Keratinocyte (primary cell): ENCODE data around the gene ACSL3. TPM values are rescaled to one million over a fixed set of nuclear protein-coding genes. Genes with fewer than 3 reads are reported as not detected.

Experiments used
- DNase-seq: peaks from one replicate; pipeline ENCODE4 v3.0.0-alpha.2; 2011; ENCODE audit warnings: low read depth, missing footprints, low spot score
- FAIRE-seq: peaks from 2 replicates; lab custom pipeline; 2011; peaks lifted over from hg19 to GRCh38; lab: Jason Lieb, UNC
- H2AFZ ChIP-seq: 2 replicates; pipeline ENCODE4 v1.6.0; 2012; ENCODE audit warnings: low read length, control low read depth, inconsistent platforms; ENCODE audit not compliant: control insufficient read depth
- H3K27ac ChIP-seq: 2 replicates; pipeline ENCODE4 v1.5.1; 2011; ENCODE audit warnings: low read length; ENCODE audit not compliant: control insufficient read depth, insufficient read depth
- H3K27me3 ChIP-seq: 3 replicates; pipeline ENCODE4 v1.6.0; 2011; ENCODE audit warnings: low read length; ENCODE audit not compliant: control insufficient read depth, insufficient read depth; ENCODE audit errors: extremely low read depth
- H3K36me3 ChIP-seq, 2 experiments: 2 replicates in 1 of 2; 3 replicates in 1 of 2; pipeline ENCODE4 v1.5.1; 2011; ENCODE audit warnings: low read length in 2 of 2, mild to moderate bottlenecking in 1 of 2; ENCODE audit not compliant: control insufficient read depth in 2 of 2, insufficient read depth in 2 of 2; ENCODE audit errors: extremely low read depth in 1 of 2
- H3K4me1 ChIP-seq: 3 replicates; pipeline ENCODE4 v1.5.1; 2011; ENCODE audit warnings: low read length; ENCODE audit not compliant: control insufficient read depth, insufficient read depth; ENCODE audit errors: extremely low read depth
- H3K4me2 ChIP-seq: 3 replicates; pipeline ENCODE4 v1.6.0; 2011; ENCODE audit warnings: low read depth, low read length; ENCODE audit not compliant: control insufficient read depth, insufficient read depth; ENCODE audit errors: extremely low read depth
- H3K4me3 ChIP-seq, 3 experiments: fragments of 200-600 bp in 1 of 3; sonication (generic) in 1 of 3; 2 replicates in 2 of 3; 3 replicates in 1 of 3; pipeline ENCODE4 v1.5.1; 2011 to 2016; ENCODE audit warnings: low read length in 3 of 3, mild to moderate bottlenecking in 3 of 3, control low read depth in 2 of 3, inconsistent platforms in 1 of 3, low read depth in 1 of 3, mixed read lengths in 1 of 3, mixed run types in 1 of 3, moderate library complexity in 1 of 3; ENCODE audit not compliant: control insufficient read depth in 2 of 3, insufficient read depth in 2 of 3; ENCODE audit errors: extremely low read depth in 1 of 3
- H3K79me2 ChIP-seq: 2 replicates; pipeline ENCODE4 v1.6.0; 2012; ENCODE audit warnings: low read length; ENCODE audit not compliant: control insufficient read depth, insufficient read depth
- H3K9ac ChIP-seq: 3 replicates; pipeline ENCODE4 v1.6.0; 2011; ENCODE audit warnings: low read length; ENCODE audit not compliant: control insufficient read depth, insufficient read depth; ENCODE audit errors: extremely low read depth
- H3K9me1 ChIP-seq: 3 replicates; pipeline ENCODE4 v1.6.0; 2011; ENCODE audit warnings: low read length; ENCODE audit not compliant: control insufficient read depth, insufficient read depth; ENCODE audit errors: extremely low read depth
- H3K9me3 ChIP-seq: 2 replicates; pipeline ENCODE4 v1.5.1; 2012; ENCODE audit warnings: low read depth, low read length; ENCODE audit not compliant: control insufficient read depth
- H4K20me1 ChIP-seq: 3 replicates; pipeline ENCODE4 v1.6.0; 2011; ENCODE audit warnings: low read length; ENCODE audit not compliant: control insufficient read depth, insufficient read depth; ENCODE audit errors: extremely low read depth
- CTCF ChIP-seq, 3 experiments: IDR thresholded peaks in 1 of 3; conservative IDR thresholded peaks in 1 of 3; optimal IDR thresholded peaks in 1 of 3; 2 replicates in 2 of 3; 3 replicates in 1 of 3; pipeline versions ENCODE3 to v1.5.1; 2011; ENCODE audit warnings: low read length in 3 of 3, mild to moderate bottlenecking in 3 of 3, moderate library complexity in 2 of 3, control low read depth in 1 of 3, inconsistent platforms in 1 of 3; ENCODE audit not compliant: insufficient read depth in 2 of 3; ENCODE audit errors: extremely low read depth in 1 of 3
- EZH2 ChIP-seq: IDR thresholded peaks from one replicate; pipeline ENCODE4 v1.6.1; 2012; ENCODE audit warnings: inconsistent platforms, mild to moderate bottlenecking, low read length, moderate library complexity
- dilution Hi-C: fragments of 300-500 bp; cut with MboI; formaldehyde crosslinking; loops from one replicate; pipeline ENCODE4 v1.7.0; 2020; ENCODE audit warnings: low sequenced_read_pairs; ENCODE audit not compliant: extremely low pct_ligation_motif_present
- polyA plus RNA-seq, 5 experiments: library from polyadenylated mRNA; depleted of rRNA in 3 of 5; stranded (reverse) in 3 of 5; stranded (forward) in 1 of 5; unstranded in 1 of 5; fragments of >200 nt; gene quantifications; 1 replicate in 1 of 5; 2 replicates in 3 of 5; 3 replicates in 1 of 5; pipeline versions ENCODE4 v1.2.1 to v1.2.3, GENCODE V29; 2011 to 2012; ENCODE audit warnings: missing spikeins in 2 of 5, low read depth in 1 of 5, low replicate concordance in 1 of 5

Gene ACSL3
- polyA plus RNA-seq, 1 donor (not counting 4 experiments of a cell fraction or from before 2014, with no cell fraction given) = 197 TPM

- H3K4me3 ChIP-seq = no peak overlapping the region
Measured at GRCh38 chr2:222944552-222944951, 83.7 kb downstream of the ACSL3 start.

GRCh38 chr2:222944971-222945740 lies 84.3 kb downstream of the ACSL3 start:
- Histone ChIP-seq H3K27me3 (no peaks in the 10 kb centered on the region), H4K20me1 (peaks cover 2% of the 10 kb centered on the region), H3K4me1 (peaks cover 20% of the 10 kb centered on the region), H3K9me3 (no peaks in the 10 kb centered on the region), H3K9me1 (no peaks in the 10 kb centered on the region), H3K4me2 (no peak overlapping the region), H3K27ac (no peak overlapping the region), H3K36me3 (peaks cover 3 to 8% of the 10 kb centered on the region in 2 experiments), H2AFZ (no peak overlapping the region), H3K4me3 (no peak overlapping the region), H3K9ac (no peak overlapping the region), H3K79me2 (peaks cover 2% of the 10 kb centered on the region)
- DNase-seq (no peak), FAIRE-seq (peak; percentile 36)
- TF ChIP-seq EZH2 = no peak
- no peak for TF ChIP-seq CTCF (optimal IDR thresholded peaks at IDR 0.05 in 1 of 3, IDR thresholded peaks at IDR 0.05 in 1 of 3, conservative IDR thresholded peaks at IDR 0.05 in 1 of 3; ENCODE audit: extremely low read depth in 1 of 3, insufficient read depth in 2 of 3, low read length in 3 of 3)
- dilution Hi-C loops = no loop called here

More at GRCh38 chr2:222944552-222944951, 83.7 kb downstream of the ACSL3 start:
- Histone ChIP-seq H3K9ac (no peak overlapping the region), H2AFZ (no peak overlapping the region), H3K27me3 (no peaks in the 10 kb centered on the region), H3K9me1 (no peaks in the 10 kb centered on the region), H4K20me1 (peaks cover 5% of the 10 kb centered on the region), H3K9me3 (no peaks in the 10 kb centered on the region), H3K4me2 (no peak overlapping the region), H3K27ac (no peak overlapping the region), H3K36me3 (peaks cover 5 to 8% of the 10 kb centered on the region in 2 experiments), H3K4me1 (peaks cover 19% of the 10 kb centered on the region), H3K79me2 (peaks cover 7% of the 10 kb centered on the region)
- DNase-seq = no peak
- no peak for FAIRE-seq
- TF ChIP-seq EZH2 = no peak
- TF ChIP-seq CTCF (optimal IDR thresholded peaks at IDR 0.05 in 1 of 3, IDR thresholded peaks at IDR 0.05 in 1 of 3, conservative IDR thresholded peaks at IDR 0.05 in 1 of 3; ENCODE audit: extremely low read depth in 1 of 3, insufficient read depth in 2 of 3, low read length in 3 of 3) = no peak
- dilution Hi-C loops = no loop called here
